Suprapubic skin (tissue), 4 donors: ENCODE data around the gene RPL10.

Source experiments
- POLR2A ChIP-seq, 2 donors: fragments of 450-650 bp; IDR thresholded peaks; one replicate each; pipeline ENCODE4 v1.6.1; 2017; ENCODE audit warnings: antibody characterized with exemption in 2 of 2, mild to moderate bottlenecking in 2 of 2, moderate library complexity in 2 of 2
- POLR2AphosphoS5 ChIP-seq, 3 donors: sonication (generic); formaldehyde crosslinking; IDR thresholded peaks; one replicate each; pipeline ENCODE4 v1.6.1; 2017; ENCODE audit warnings: antibody characterized with exemption in 3 of 3
- TF ChIP-seq, protein P1 (sequence below), 2 donors: fragments of 200-600 bp in 1 of 2; fragments of 450-650 bp in 1 of 2; sonication (generic) in 1 of 2; IDR thresholded peaks; one replicate each; pipeline ENCODE4 v1.5.1; 2016 to 2019; ENCODE audit warnings: antibody characterized with exemption in 2 of 2, mild to moderate bottlenecking in 1 of 2, moderate library complexity in 1 of 2

- TF ChIP-seq, protein P1, sequence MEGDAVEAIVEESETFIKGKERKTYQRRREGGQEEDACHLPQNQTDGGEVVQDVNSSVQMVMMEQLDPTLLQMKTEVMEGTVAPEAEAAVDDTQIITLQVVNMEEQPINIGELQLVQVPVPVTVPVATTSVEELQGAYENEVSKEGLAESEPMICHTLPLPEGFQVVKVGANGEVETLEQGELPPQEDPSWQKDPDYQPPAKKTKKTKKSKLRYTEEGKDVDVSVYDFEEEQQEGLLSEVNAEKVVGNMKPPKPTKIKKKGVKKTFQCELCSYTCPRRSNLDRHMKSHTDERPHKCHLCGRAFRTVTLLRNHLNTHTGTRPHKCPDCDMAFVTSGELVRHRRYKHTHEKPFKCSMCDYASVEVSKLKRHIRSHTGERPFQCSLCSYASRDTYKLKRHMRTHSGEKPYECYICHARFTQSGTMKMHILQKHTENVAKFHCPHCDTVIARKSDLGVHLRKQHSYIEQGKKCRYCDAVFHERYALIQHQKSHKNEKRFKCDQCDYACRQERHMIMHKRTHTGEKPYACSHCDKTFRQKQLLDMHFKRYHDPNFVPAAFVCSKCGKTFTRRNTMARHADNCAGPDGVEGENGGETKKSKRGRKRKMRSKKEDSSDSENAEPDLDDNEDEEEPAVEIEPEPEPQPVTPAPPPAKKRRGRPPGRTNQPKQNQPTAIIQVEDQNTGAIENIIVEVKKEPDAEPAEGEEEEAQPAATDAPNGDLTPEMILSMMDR (IDR thresholded peaks at IDR 0.05), result no peak
- TF ChIP-seq POLR2A (IDR thresholded peaks at IDR 0.05), result no peak
- no peak for TF ChIP-seq POLR2AphosphoS5 (IDR thresholded peaks at IDR 0.05)
Observed at GRCh38 chrX:154383359-154384283, 14.6 kb upstream of the RPL10 start.
